ENCODE data around the gene SLC2A11. TPM values are rescaled to one million over a fixed set of nuclear protein-coding genes. Genes with fewer than 3 reads are reported as not detected.

Gene SLC2A11
- total and polyA plus RNA-seq, 7 donors: 3.7 to 12.7 (median 4.9) TPM

DNA sequence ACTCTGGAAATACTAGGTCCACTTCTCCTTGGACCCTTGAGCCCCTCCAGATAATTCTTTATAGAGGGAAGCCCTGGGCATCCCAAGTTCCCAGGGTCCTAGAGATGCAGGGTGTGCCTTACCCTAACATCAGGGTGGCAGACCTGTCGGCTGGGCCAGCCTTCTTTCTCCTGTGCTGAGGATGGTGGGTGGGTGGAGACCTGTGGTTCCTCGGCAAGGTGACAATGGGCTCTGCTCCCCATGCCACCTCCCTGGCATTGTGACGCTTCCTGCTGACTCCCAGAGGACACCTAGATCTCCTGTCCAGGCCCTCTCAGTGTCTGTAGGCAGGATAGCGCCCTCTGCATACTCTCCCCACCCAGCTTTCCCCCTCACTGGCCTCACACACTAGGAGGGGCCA is 15.1 kb upstream of the SLC2A11 start:
- no peaks in the 10 kb centered on the region for H3K36me3 ChIP-seq (ENCODE audit: insufficient read depth in 1 of 2, low read depth in 1 of 2)
- peak overlapping the region; percentile 77 for H3K27ac ChIP-seq
- intact Hi-C loops (cut with DNase I): no loop called here
- TF ChIP-seq, protein P1, sequence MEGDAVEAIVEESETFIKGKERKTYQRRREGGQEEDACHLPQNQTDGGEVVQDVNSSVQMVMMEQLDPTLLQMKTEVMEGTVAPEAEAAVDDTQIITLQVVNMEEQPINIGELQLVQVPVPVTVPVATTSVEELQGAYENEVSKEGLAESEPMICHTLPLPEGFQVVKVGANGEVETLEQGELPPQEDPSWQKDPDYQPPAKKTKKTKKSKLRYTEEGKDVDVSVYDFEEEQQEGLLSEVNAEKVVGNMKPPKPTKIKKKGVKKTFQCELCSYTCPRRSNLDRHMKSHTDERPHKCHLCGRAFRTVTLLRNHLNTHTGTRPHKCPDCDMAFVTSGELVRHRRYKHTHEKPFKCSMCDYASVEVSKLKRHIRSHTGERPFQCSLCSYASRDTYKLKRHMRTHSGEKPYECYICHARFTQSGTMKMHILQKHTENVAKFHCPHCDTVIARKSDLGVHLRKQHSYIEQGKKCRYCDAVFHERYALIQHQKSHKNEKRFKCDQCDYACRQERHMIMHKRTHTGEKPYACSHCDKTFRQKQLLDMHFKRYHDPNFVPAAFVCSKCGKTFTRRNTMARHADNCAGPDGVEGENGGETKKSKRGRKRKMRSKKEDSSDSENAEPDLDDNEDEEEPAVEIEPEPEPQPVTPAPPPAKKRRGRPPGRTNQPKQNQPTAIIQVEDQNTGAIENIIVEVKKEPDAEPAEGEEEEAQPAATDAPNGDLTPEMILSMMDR (IDR thresholded peaks at IDR 0.05): no peak
- ATAC-seq: no peak
- DNase-seq: peak in 1 of 2 donors; percentile 26
- H3K9me3 ChIP-seq: no peaks in the 10 kb centered on the region
- 70 to 87% (median 83%) methylated on average over 4 of the region's 4 CpGs for WGBS, 3 donors
- H3K4me3 ChIP-seq: no peak overlapping the region
- H3K27me3 ChIP-seq (ENCODE audit: insufficient read depth in 3 of 3, low read length in 2 of 3): no peaks in the 10 kb centered on the region
- H3K4me1 ChIP-seq: peaks cover 50% of the 10 kb centered on the region

GRCh38 chr22:23844739-23845202 is 12.9 kb upstream of the SLC2A11 start:
- ATAC-seq (no peak), DNase-seq (no peak)
- TF ChIP-seq, protein P1 (IDR thresholded peaks at IDR 0.05): no peak
- peaks cover 45% of the 10 kb centered on the region for H3K4me1 ChIP-seq
- 81 to 84% (median 82%) methylated on average over 8 of the region's 8 CpGs for WGBS, 3 donors
- H3K4me3 ChIP-seq: no peak overlapping the region
- no peaks in the 10 kb centered on the region for H3K9me3 ChIP-seq
- H3K27me3 ChIP-seq (ENCODE audit: insufficient read depth in 3 of 3, low read length in 2 of 3): no peaks in the 10 kb centered on the region
- H3K36me3 ChIP-seq (ENCODE audit: insufficient read depth in 1 of 2, low read depth in 1 of 2): no peaks in the 10 kb centered on the region
- intact Hi-C loops (cut with DNase I): loop anchor here (5.0 kb wide), 5 partner anchors 57 to 302 kb away; partner anchors contain the start of genes CHCHD10 (in 1 of the 2) and SMARCB1 (in 1 of the 2)
- H3K27ac ChIP-seq: peak overlapping the region; percentile 77

DNA sequence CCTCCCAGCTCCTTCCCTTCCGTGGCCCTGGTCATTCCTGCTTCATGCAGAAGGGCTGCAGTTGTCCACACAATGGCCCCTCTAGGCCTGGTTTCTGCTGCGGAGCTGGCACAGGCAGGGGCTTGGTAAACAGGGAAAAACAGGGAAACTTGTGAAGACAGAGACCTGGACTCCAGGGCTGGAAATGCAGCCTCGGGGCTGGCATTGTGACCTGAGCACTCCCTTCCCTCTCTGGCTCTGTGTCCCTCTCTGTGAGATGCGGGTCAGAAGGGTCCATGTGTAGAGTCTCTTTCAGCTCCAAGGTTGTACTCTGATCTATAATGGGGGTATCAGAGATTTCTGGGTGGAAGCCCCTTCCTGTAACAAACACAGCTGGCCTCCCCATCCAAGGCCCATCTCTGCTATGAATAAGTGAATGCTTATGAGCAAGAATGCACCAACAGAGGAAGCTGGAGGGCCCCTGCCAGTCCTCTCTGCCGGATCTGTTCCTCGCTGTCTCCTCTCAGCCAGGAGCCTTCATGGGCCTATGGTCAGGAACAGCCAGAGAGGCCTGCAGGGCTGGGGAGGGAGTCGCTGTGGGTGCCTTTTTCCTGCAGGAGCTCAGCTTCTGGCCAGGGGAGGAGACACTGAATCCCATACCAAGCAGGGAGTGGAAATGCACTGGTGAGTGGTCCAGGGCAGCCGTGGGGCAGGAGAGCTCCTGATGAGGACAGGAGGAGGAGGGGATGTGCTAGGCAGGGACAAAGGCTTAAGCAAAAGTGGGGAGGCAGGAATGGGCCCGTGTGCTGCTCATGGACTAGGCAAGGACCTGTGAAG is 12.2 kb upstream of the SLC2A11 start:
- no peak overlapping the region for H3K4me3 ChIP-seq
- no peaks in the 10 kb centered on the region for H3K9me3 ChIP-seq
- peaks cover 40% of the 10 kb centered on the region for H3K4me1 ChIP-seq
- H3K27me3 ChIP-seq (ENCODE audit: insufficient read depth in 3 of 3, low read length in 2 of 3): no peaks in the 10 kb centered on the region
- TF ChIP-seq, protein P1 (IDR thresholded peaks at IDR 0.05): no peak
- ATAC-seq (no peak), DNase-seq (peak in 1 of 2 donors; percentile 47)
- H3K27ac ChIP-seq: peak overlapping the region; percentile 77
- intact Hi-C loops (cut with DNase I): loop anchor here (5.0 kb wide), 5 partner anchors 58 to 303 kb away; partner anchors contain the start of genes CHCHD10 (in 1 of the 2) and SMARCB1 (in 1 of the 2)
- WGBS, 3 donors: 64 to 75% (median 68%) methylated on average over 9 of the region's 9 CpGs
- H3K36me3 ChIP-seq (ENCODE audit: insufficient read depth in 1 of 2, low read depth in 1 of 2): no peaks in the 10 kb centered on the region

DNA sequence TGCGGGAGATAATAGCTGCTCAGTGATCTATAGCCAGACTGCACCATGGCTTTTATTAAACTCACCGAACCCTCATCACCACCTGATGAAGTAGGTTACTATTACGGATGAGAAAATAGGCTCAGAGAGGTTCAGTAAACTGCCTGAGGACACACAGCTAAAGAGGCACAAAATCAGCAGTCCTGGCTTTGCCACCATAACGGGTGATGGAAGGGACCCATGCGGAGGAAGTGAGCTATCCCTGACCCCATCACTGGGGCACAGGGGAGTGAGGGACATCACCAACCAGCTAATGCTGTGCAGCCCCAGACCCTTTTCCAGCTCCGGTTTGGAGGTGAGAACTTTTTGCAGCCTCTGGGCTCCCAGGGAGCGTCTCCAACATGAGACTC is 11.6 kb upstream of the SLC2A11 start:
- WGBS, 3 donors: 57 to 63% (median 58%) methylated on average over 7 of the region's 7 CpGs
- TF ChIP-seq, protein P1 (IDR thresholded peaks at IDR 0.05): no peak
- peak overlapping the region; percentile 77 for H3K27ac ChIP-seq

More for the DNA sequence above, 11.6 kb upstream of the SLC2A11 start:
- Histone ChIP-seq H3K9me3 (no peaks in the 10 kb centered on the region), H3K27me3 (ENCODE audit: insufficient read depth in 3 of 3, low read length in 2 of 3) (no peaks in the 10 kb centered on the region), H3K4me3 (no peak overlapping the region), H3K36me3 (ENCODE audit: insufficient read depth in 1 of 2, low read depth in 1 of 2) (no peaks in the 10 kb centered on the region), H3K4me1 (peaks cover 40% of the 10 kb centered on the region)
- intact Hi-C loops (cut with DNase I): loop anchor here (5.0 kb wide), 5 partner anchors 59 to 304 kb away; partner anchors contain the start of genes CHCHD10 (in 1 of the 2) and SMARCB1 (in 1 of the 2)
- no peak for DNase-seq
- no peak for ATAC-seq
